HUES64 (cell line): ENCODE data around the gene PPEF1.
"Not testable (repeated sequence)": the region's sequence is repeated elsewhere in the genome, so short reads cannot be mapped to it uniquely, and the experiment has no call there.

Source experiments
- H3K27ac ChIP-seq: 2 replicates; pipeline ENCODE4 v1.7.0; 2013; ENCODE audit warnings: low read depth, low read length, inconsistent platforms
- H3K27me3 ChIP-seq: 2 replicates; pipeline ENCODE4 v1.6.1; 2013; ENCODE audit warnings: mild to moderate bottlenecking, low read length; ENCODE audit not compliant: insufficient read depth
- H3K36me3 ChIP-seq: 2 replicates; pipeline ENCODE4 v1.6.1; 2013; ENCODE audit warnings: mild to moderate bottlenecking, low read length; ENCODE audit not compliant: insufficient read depth
- H3K4me1 ChIP-seq: 2 replicates; pipeline ENCODE4 v1.6.1; 2013; ENCODE audit warnings: mild to moderate bottlenecking, low read length, moderate library complexity; ENCODE audit not compliant: insufficient read depth
- H3K4me3 ChIP-seq: 2 replicates; pipeline ENCODE4 v1.5.1; 2013; ENCODE audit warnings: mild to moderate bottlenecking, low read length, moderate library complexity
- H3K9ac ChIP-seq: 2 replicates; pipeline ENCODE4 v1.6.1; 2013; ENCODE audit warnings: mild to moderate bottlenecking, low read depth, low read length
- H3K9me3 ChIP-seq: 2 replicates; pipeline ENCODE4 v1.6.1; 2013; ENCODE audit warnings: low read depth, low read length; ENCODE audit not compliant: insufficient read depth
- WGBS: fragments of 150-250, 120-280 bp; methylation state at CpG from one replicate; pipeline ENCODE4 v1.1.7; 2013; ENCODE audit warnings: missing lambda C conversion rate; 5-methylcytosine and 5-hydroxymethylcytosine counted together

PPEF1 gene

GRCh38 chrX:18757956-18758932 lies 50.8 kb downstream of the PPEF1 start:
- no peaks in the 10 kb centered on the region for H3K9me3 ChIP-seq
- no peaks in the 10 kb centered on the region for H3K36me3 ChIP-seq
- no peaks in the 10 kb centered on the region for H3K27me3 ChIP-seq
- 51% methylated on average over 10 of the region's 11 CpGs for WGBS
- no peak overlapping the region for H3K4me3 ChIP-seq
- no peak overlapping the region for H3K27ac ChIP-seq
- H3K9ac ChIP-seq = no peak overlapping the region
- peaks cover 21% of the 10 kb centered on the region; the same call in 1 of the 2 replicates for H3K4me1 ChIP-seq

GRCh38 chrX:18761750-18762149 lies 54.3 kb downstream of the PPEF1 start:
- H3K9ac ChIP-seq = no peak overlapping the region
- whole genome bisulfite sequencing = 92% methylated on average over 3 of the region's 3 CpGs
- no peaks in the 10 kb centered on the region for H3K27me3 ChIP-seq
- H3K36me3 ChIP-seq = no peaks in the 10 kb centered on the region
- H3K27ac ChIP-seq = no peak overlapping the region
- no peaks in the 10 kb centered on the region for H3K9me3 ChIP-seq
- peaks cover 15% of the 10 kb centered on the region; the same call in 1 of the 2 replicates for H3K4me1 ChIP-seq
- H3K4me3 ChIP-seq = no peak overlapping the region

GRCh38 chrX:18763106-18763505 lies 55.7 kb downstream of the PPEF1 start:
- H3K27ac ChIP-seq, H3K27me3 ChIP-seq, H3K9me3 ChIP-seq, H3K36me3 ChIP-seq, H3K4me1 ChIP-seq, H3K9ac ChIP-seq, H3K4me3 ChIP-seq: not testable (repeated sequence)
- WGBS = 70% methylated on average over 3 of the region's 3 CpGs

GRCh38 chrX:18769364-18769763 lies 61.9 kb downstream of the PPEF1 start:
- H3K9me3 ChIP-seq = no peaks in the 10 kb centered on the region

GRCh38 chrX:18769812-18770573 lies 62.5 kb downstream of the PPEF1 start:
- Histone ChIP-seq H3K27me3 (no peaks in the 10 kb centered on the region), H3K4me1 (no peaks in the 10 kb centered on the region), H3K36me3 (no peaks in the 10 kb centered on the region), H3K9me3 (no peaks in the 10 kb centered on the region), H3K27ac (no peak overlapping the region), H3K4me3 (no peak overlapping the region), H3K9ac (no peak overlapping the region)
- 79% methylated on average over 7 of the region's 7 CpGs for WGBS

More at GRCh38 chrX:18769364-18769763, 61.9 kb downstream of the PPEF1 start:
- Histone ChIP-seq H3K27ac (no peak overlapping the region), H3K27me3 (no peaks in the 10 kb centered on the region), H3K9ac (no peak overlapping the region), H3K4me3 (no peak overlapping the region), H3K36me3 (no peaks in the 10 kb centered on the region), H3K4me1 (no peaks in the 10 kb centered on the region)
- 50% methylated on average over 1 of the region's 1 CpG for WGBS

- Histone ChIP-seq H3K27me3 (no peaks in the 10 kb centered on the region), H3K36me3 (no peaks in the 10 kb centered on the region), H3K9me3 (no peaks in the 10 kb centered on the region), H3K4me1 (peaks cover 17% of the 10 kb centered on the region), H3K4me3 (no peak overlapping the region), H3K27ac (no peak overlapping the region), H3K9ac (no peak overlapping the region)
- 78% methylated on average over 1 of the region's 1 CpG for WGBS
Observed at GRCh38 chrX:18789916-18790315, 82.5 kb downstream of the PPEF1 start.

GRCh38 chrX:18792828-18793227 lies 85.4 kb downstream of the PPEF1 start:
- Histone ChIP-seq H3K9me3 (no peaks in the 10 kb centered on the region), H3K27me3 (peaks cover 5% of the 10 kb centered on the region; the same call in 1 of the 2 replicates), H3K4me1 (peaks cover 17% of the 10 kb centered on the region), H3K27ac (no peak overlapping the region), H3K36me3 (no peaks in the 10 kb centered on the region), H3K9ac (no peak overlapping the region), H3K4me3 (no peak overlapping the region)

- no peak overlapping the region for H3K9ac ChIP-seq
- 22% methylated on average over 2 of the region's 7 CpGs for WGBS
- H3K4me3 ChIP-seq = no peak overlapping the region
- no peaks in the 10 kb centered on the region for H3K36me3 ChIP-seq
- no peaks in the 10 kb centered on the region for H3K9me3 ChIP-seq
- H3K27me3 ChIP-seq = peaks cover 5% of the 10 kb centered on the region; the same call in 1 of the 2 replicates
- no peak overlapping the region for H3K27ac ChIP-seq
- peaks cover 17% of the 10 kb centered on the region for H3K4me1 ChIP-seq
Observed at GRCh38 chrX:18793601-18794089, 86.2 kb downstream of the PPEF1 start.

GRCh38 chrX:18797141-18797540 lies 89.7 kb downstream of the PPEF1 start:
- WGBS = no CpG with 5 or more reads among the region's 2 CpGs

GRCh38 chrX:18799911-18800310 lies 92.5 kb downstream of the PPEF1 start:
- H3K27me3 ChIP-seq = peaks cover 5% of the 10 kb centered on the region; the same call in 1 of the 2 replicates
- H3K4me3 ChIP-seq = no peak overlapping the region
- H3K9ac ChIP-seq = no peak overlapping the region
- WGBS = 84% methylated on average over 2 of the region's 2 CpGs
- H3K27ac ChIP-seq = no peak overlapping the region
- no peaks in the 10 kb centered on the region for H3K4me1 ChIP-seq
- no peaks in the 10 kb centered on the region for H3K9me3 ChIP-seq
- H3K36me3 ChIP-seq = no peaks in the 10 kb centered on the region

More at GRCh38 chrX:18797141-18797540, 89.7 kb downstream of the PPEF1 start:
- H3K9me3 ChIP-seq = no peaks in the 10 kb centered on the region
- H3K4me1 ChIP-seq = peaks cover 17% of the 10 kb centered on the region
- H3K4me3 ChIP-seq = no peak overlapping the region
- H3K9ac ChIP-seq = no peak overlapping the region
- H3K27ac ChIP-seq = no peak overlapping the region
- no peaks in the 10 kb centered on the region for H3K36me3 ChIP-seq
- H3K27me3 ChIP-seq = peaks cover 5% of the 10 kb centered on the region; the same call in 1 of the 2 replicates

- H3K27ac ChIP-seq = no peak overlapping the region
- no peaks in the 10 kb centered on the region for H3K27me3 ChIP-seq
- H3K4me3 ChIP-seq = no peak overlapping the region
- H3K4me1 ChIP-seq = no peaks in the 10 kb centered on the region
- H3K9ac ChIP-seq = no peak overlapping the region
- no peaks in the 10 kb centered on the region for H3K36me3 ChIP-seq
- H3K9me3 ChIP-seq = no peaks in the 10 kb centered on the region
Observed at GRCh38 chrX:18809641-18810040, 102.2 kb downstream of the PPEF1 start.
